ENCODE results near the gene UNKL.

The UNKL gene

DNA sequence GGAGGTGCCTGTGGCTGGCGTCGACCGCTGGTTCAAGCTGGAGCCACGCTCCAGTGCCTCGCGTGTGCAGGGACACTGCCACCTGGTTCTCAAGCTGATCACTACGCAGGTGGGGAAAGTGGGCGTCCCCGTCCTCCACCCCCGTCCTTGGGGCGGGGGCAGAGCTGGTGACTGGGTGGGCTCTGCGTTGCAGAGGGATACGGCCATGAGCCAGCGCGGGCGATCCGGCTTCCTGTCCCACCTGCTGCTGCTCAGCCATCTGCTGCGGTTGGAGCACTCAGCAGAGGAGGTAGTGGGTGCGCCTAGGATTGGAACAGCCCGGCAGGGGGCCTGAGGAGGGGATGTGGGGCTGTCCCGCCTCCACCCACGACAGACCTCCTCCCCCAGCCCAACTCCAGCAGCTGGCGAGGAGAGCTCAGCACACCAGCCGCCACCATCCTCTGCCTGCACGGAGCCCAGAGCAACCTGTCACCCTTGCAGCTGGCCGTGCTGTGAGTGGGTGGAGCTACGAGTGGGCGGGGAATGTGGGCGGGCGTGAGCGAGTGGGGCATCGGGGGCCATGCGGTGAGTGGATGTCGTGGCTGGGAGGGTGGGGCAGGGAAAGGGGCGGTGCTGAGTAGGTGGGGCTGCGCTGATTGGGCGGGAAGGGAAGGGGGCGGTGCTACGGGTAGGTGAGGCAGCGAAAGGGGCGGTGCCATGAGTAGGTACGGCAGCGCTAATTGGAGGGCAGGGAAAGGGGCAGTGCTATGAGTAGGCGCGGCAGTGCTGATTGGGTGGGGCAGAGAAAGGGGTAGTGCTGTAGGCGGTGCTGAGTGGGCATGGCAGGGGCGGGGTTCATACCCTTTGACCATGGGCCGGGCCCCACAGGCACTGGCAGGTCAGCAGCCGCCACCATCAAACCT lies 71.7 kb downstream of the UNKL start:
- Histone ChIP-seq H2AFZ (ENCODE audit: low read length, unreplicated experiment) (no peak overlapping the region), H3K4me3 (ENCODE audit: low read depth, low read length) (no peak overlapping the region), H3K36me3 (ENCODE audit: insufficient read depth, low read length) (no peaks in the 10 kb centered on the region), H3K27me3 (ENCODE audit: insufficient read depth, low read length) (no peaks in the 10 kb centered on the region), H3K79me2 (ENCODE audit: control insufficient read depth, insufficient read depth, low read length, unreplicated experiment) (no peaks in the 10 kb centered on the region), H3K4me1 (ENCODE audit: control insufficient read depth, insufficient read depth, low read length, unreplicated experiment) (no peaks in the 10 kb centered on the region), H3K27ac (ENCODE audit: low read depth, low read length) (no peak overlapping the region)

DNA sequence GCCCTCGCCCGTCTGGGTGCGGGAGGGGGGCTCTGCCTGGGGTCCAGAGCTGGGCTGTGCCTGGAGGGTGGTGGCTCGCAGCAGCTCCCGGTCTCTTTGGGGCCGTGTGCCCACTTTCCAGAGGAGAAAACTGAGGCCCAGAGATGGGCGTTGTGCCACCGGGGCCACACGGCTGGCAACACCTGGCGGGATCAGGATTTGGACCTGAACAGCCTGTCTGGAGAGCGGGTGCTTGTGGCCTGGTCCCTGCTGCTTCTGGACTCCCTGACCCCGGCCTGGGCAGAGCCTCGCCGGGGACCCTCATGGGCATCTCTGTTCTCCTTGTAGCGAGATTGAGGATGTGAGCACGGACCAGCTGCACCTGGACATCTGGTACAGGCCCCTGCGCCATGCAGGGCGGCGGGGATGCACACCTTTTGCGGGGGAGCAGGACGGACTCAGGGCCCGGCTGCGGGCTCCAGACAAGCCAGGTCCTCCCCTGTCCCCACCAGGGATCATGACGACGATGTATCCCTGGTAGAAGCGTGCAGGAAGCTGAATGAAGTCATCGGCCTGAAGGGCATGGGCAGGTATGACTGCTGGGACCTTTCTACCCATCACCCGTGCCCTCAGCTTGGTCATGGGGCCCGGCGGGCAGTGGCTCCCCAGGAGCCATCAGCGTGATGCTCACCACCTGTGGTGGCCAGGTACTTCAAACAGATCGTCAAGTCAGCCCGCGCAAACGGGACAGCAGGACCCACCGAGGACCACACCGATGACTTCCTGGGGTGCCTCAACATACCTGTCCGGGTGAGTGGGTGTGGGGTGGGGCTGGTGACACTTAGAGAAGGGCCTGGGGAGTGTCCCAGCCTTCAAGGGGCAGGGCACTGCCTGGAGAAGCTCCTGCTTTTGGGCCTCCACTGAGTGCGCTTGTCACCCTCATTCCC lies 72.7 kb downstream of the UNKL start:
- Histone ChIP-seq H3K4me3 (ENCODE audit: low read depth, low read length) (no peak overlapping the region), H3K4me1 (ENCODE audit: control insufficient read depth, insufficient read depth, low read length, unreplicated experiment) (no peaks in the 10 kb centered on the region), H3K36me3 (ENCODE audit: insufficient read depth, low read length) (no peaks in the 10 kb centered on the region), H3K27me3 (ENCODE audit: insufficient read depth, low read length) (peaks cover 3% of the 10 kb centered on the region), H3K27ac (ENCODE audit: low read depth, low read length) (no peak overlapping the region), H2AFZ (ENCODE audit: low read length, unreplicated experiment) (no peak overlapping the region), H3K79me2 (ENCODE audit: control insufficient read depth, insufficient read depth, low read length, unreplicated experiment) (no peaks in the 10 kb centered on the region)

DNA sequence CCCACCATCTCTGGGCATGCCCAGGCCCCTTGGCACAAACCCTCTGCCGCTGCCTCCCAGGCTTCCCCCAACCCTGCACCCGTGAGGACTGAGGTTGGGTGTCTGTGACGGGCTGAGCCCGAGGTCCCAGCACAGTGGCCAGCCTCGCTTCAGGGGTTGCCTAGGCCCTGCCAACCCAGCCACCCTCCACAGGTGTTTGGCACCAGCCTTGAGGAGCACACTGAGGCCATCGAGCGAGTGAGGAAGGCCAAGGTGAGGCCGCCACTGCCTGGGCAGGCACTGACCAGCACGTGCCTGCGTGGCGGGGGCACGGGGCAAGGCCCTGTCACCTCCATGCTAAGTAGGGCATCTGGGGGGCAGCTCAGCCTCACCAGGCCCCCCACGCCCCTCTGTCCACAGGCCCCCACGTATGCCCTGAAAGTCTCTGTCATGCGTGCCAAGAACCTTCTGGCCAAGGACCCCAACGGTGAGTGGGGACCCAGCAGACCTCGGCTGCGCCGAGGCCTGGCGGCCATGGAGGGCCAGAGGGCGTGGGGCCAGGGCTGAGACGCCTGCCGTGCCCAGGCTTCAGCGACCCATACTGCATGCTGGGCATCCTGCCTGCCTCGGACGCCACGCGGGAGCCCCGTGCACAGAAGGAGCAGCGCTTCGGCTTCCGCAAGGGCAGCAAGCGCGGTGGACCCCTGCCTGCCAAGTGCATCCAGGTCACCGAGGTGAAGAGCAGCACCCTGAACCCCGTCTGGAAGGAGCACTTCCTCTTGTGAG lies 73.6 kb downstream of the UNKL start:
- Histone ChIP-seq H3K4me1 (ENCODE audit: control insufficient read depth, insufficient read depth, low read length, unreplicated experiment) (no peaks in the 10 kb centered on the region), H2AFZ (ENCODE audit: low read length, unreplicated experiment) (no peak overlapping the region), H3K79me2 (ENCODE audit: control insufficient read depth, insufficient read depth, low read length, unreplicated experiment) (no peaks in the 10 kb centered on the region), H3K4me3 (ENCODE audit: low read depth, low read length) (no peak overlapping the region), H3K36me3 (ENCODE audit: insufficient read depth, low read length) (no peaks in the 10 kb centered on the region), H3K27me3 (ENCODE audit: insufficient read depth, low read length) (peaks cover 12% of the 10 kb centered on the region), H3K27ac (ENCODE audit: low read depth, low read length) (no peak overlapping the region)

DNA sequence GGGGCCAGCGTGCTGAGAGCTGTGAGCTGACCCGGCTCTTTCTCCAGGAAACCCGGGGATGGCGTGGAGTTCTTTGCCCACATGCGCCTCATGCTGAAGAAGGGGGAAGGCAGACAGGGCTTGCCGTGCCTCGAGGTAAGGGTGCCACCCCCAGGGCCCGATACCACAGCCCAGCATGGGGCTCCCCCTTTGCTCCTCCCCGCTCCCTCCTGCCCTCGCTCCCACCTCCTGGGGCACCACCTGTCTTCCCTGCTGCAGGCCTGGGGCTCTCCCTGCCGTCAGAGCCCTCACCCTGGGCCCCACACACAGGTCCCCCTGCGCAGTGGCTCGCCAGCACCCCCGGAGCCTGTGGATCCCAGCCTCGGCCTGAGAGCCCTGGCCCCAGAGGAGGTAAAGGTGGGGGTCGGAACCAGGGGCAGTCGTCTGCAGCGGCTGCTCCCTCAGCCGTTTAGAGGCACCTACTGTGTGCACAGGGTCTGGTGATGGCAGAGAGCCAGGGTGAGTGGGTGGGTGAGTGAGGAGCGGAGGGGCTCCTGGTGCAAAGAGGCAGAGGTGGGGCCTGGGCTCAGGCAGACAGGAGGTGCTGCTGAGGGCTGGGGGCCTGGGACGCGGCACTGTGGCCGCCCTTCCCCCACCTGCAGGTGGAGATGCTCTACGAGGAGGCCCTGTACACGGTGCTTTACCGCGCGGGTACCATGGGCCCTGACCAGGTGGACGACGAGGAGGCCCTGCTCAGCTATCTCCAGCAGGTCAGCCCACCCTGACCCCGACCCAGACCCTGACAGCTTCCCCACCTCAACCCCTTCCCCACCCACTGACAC lies 75.4 kb downstream of the UNKL start:
- Histone ChIP-seq H3K27ac (ENCODE audit: low read depth, low read length) (no peak overlapping the region), H3K4me1 (ENCODE audit: control insufficient read depth, insufficient read depth, low read length, unreplicated experiment) (no peaks in the 10 kb centered on the region), H3K4me3 (ENCODE audit: low read depth, low read length) (no peak overlapping the region), H3K36me3 (ENCODE audit: insufficient read depth, low read length) (no peaks in the 10 kb centered on the region), H3K27me3 (ENCODE audit: insufficient read depth, low read length) (peaks cover 30% of the 10 kb centered on the region), H2AFZ (ENCODE audit: low read length, unreplicated experiment) (no peak overlapping the region), H3K79me2 (ENCODE audit: control insufficient read depth, insufficient read depth, low read length, unreplicated experiment) (no peaks in the 10 kb centered on the region)

DNA sequence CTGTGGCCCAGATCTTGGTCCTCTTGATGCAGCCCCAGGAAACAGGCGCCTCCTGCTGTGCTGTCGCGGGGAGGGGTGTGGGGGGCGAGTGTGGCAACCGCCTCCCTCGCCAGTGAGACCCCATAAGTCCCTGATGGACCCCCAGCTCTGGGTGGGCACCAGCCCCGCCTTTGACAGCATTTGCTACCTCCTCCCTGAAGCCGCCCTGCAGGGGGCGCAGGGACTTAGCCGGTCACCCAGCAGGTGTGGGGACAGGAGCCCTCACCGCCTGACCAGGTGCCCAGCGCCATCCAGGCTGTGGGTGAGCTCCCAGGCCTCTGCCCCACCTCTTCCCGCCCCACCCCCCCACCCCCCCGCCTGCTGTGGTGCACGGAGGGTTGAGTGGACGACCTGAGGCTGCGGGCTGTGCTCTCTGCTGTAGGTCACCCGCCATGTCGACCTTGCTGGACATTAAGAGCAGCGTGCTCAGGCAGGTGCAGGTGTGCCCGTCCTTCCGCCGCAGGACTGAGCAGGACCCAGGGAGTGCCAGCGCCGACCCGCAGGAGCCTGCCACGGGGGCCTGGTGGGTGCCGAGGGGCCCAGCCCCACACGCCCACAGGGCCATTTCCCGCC lies 76.3 kb downstream of the UNKL start:
- H3K36me3 ChIP-seq (ENCODE audit: insufficient read depth, low read length) = no peaks in the 10 kb centered on the region
- no peaks in the 10 kb centered on the region for H3K4me1 ChIP-seq (ENCODE audit: control insufficient read depth, insufficient read depth, low read length, unreplicated experiment)
- H3K4me3 ChIP-seq (ENCODE audit: low read depth, low read length) = no peak overlapping the region
- no peak overlapping the region for H3K27ac ChIP-seq (ENCODE audit: low read depth, low read length)
- H2AFZ ChIP-seq (ENCODE audit: low read length, unreplicated experiment) = no peak overlapping the region
- H3K79me2 ChIP-seq (ENCODE audit: control insufficient read depth, insufficient read depth, low read length, unreplicated experiment) = no peaks in the 10 kb centered on the region
- H3K27me3 ChIP-seq (ENCODE audit: insufficient read depth, low read length) = peaks cover 38% of the 10 kb centered on the region

DNA sequence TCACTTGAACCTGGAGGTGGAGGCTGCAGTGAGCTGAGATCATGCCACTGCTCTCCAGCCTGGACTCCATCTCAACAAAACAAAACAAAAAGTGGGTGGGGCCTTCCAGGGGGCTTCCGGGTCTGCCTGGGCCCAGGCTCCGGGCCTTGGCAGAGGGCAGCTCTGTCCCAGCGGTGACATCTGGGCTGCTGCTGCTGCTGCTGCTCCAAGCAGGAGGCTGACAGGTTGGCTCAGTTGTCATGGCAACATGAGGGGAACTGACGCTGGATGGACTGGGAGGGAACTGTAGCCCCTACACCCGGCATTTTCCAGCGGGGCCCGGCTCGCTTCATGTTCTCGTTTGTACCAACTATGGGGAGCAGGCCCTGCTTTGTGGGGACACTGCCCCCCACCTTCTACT lies 77.0 kb downstream of the UNKL start:
- Histone ChIP-seq H3K36me3 (ENCODE audit: insufficient read depth, low read length) (no peaks in the 10 kb centered on the region), H3K79me2 (ENCODE audit: control insufficient read depth, insufficient read depth, low read length, unreplicated experiment) (no peaks in the 10 kb centered on the region), H3K27me3 (ENCODE audit: insufficient read depth, low read length) (peaks cover 45% of the 10 kb centered on the region), H2AFZ (ENCODE audit: low read length, unreplicated experiment) (no peak overlapping the region), H3K27ac (ENCODE audit: low read depth, low read length) (no peak overlapping the region), H3K4me3 (ENCODE audit: low read depth, low read length) (no peak overlapping the region), H3K4me1 (ENCODE audit: control insufficient read depth, insufficient read depth, low read length, unreplicated experiment) (no peaks in the 10 kb centered on the region)

DNA sequence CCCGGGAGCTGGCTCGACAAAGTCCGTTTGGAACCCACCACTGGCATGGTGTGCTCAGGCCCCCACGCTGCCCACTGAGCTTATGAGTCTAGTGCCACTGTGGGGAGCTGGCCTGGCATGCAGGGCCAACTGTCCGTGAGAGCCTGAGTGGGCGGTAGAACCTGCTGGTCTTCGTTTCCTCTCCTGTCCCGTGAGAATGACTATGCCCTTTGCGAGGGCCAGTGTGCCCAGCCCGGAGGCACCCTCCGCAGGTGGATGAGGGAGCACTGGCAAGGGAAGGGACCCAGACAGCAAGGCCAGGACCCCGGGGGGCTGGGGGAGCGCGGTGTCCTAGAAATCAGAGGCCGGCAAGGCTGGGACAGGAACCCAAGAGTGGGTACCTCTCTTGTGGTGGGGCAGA lies 77.9 kb downstream of the UNKL start:
- Histone ChIP-seq H2AFZ (ENCODE audit: low read length, unreplicated experiment) (no peak overlapping the region), H3K4me1 (ENCODE audit: control insufficient read depth, insufficient read depth, low read length, unreplicated experiment) (peaks cover 7% of the 10 kb centered on the region), H3K27ac (ENCODE audit: low read depth, low read length) (no peak overlapping the region), H3K36me3 (ENCODE audit: insufficient read depth, low read length) (no peaks in the 10 kb centered on the region), H3K4me3 (ENCODE audit: low read depth, low read length) (no peak overlapping the region), H3K79me2 (ENCODE audit: control insufficient read depth, insufficient read depth, low read length, unreplicated experiment) (no peaks in the 10 kb centered on the region), H3K27me3 (ENCODE audit: insufficient read depth, low read length) (peaks cover 52% of the 10 kb centered on the region)

DNA sequence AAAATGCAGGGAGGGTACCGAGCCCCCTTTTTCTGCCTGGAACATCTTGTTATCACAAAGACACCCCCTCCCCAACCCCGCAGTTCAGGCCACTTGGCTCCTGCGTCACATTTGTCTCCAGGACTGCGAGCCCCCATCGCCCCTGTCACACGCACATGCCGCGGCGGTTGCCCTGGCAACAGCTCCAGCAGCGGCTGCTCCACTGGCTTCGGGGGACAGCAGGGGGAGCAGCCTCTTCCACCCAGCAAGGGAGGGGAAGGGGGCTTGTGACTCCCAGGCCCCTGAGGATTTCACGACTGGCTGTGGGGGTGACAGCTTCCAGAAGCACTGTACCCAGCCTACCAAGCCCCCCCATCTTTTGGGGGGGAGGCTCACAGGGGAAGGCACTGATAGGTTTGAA lies 78.5 kb downstream of the UNKL start:
- no peak overlapping the region for H3K27ac ChIP-seq (ENCODE audit: low read depth, low read length)
- no peaks in the 10 kb centered on the region for H3K79me2 ChIP-seq (ENCODE audit: control insufficient read depth, insufficient read depth, low read length, unreplicated experiment)
- H3K4me1 ChIP-seq (ENCODE audit: control insufficient read depth, insufficient read depth, low read length, unreplicated experiment) = peaks cover 11% of the 10 kb centered on the region
- H3K27me3 ChIP-seq (ENCODE audit: insufficient read depth, low read length) = peaks cover 59% of the 10 kb centered on the region
- H3K4me3 ChIP-seq (ENCODE audit: low read depth, low read length) = no peak overlapping the region
- no peaks in the 10 kb centered on the region for H3K36me3 ChIP-seq (ENCODE audit: insufficient read depth, low read length)
- H2AFZ ChIP-seq (ENCODE audit: low read length, unreplicated experiment) = no peak overlapping the region

DNA sequence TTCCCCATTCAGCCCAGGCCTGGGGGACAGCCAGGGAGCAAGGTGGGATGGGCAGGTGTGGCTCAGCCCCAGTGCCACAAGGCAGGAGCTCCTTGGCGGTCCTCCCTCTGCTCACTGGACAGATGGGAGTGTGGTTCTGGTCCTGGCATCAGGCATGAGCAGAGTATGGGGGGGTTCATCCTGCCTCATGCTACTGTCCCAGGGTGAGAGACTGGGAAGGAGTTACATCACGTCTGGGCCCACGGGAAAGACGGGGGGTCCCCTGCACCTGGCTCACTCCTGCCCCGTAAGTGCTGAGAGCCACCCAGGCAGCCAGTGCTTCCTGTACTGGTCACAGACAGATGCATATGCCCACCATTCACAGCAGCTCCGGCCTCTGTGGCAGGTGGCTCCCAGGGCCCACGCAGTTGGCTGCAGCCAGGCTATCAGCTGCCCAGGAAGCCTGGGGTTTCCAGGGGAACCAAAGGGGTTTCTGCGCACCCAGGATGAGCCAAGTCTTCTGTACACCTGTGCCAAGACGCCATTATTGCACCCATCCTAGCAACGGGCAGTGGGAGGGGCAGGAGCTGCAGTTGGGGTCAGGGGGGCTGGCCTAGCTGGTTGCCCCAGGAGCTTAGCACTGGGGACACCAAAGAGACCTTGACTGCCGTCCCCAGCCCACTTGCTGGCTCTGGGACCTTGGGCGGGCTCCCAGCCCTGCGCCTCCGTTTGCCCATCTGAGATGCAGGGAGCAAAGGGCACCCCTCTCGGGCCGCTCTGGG lies 79.1 kb downstream of the UNKL start:
- no peak overlapping the region for H3K27ac ChIP-seq (ENCODE audit: low read depth, low read length)
- no peaks in the 10 kb centered on the region for H3K36me3 ChIP-seq (ENCODE audit: insufficient read depth, low read length)
- H3K4me3 ChIP-seq (ENCODE audit: low read depth, low read length) = no peak overlapping the region
- H3K27me3 ChIP-seq (ENCODE audit: insufficient read depth, low read length) = peaks cover 64% of the 10 kb centered on the region
- H2AFZ ChIP-seq (ENCODE audit: low read length, unreplicated experiment) = no peak overlapping the region
- peaks cover 11% of the 10 kb centered on the region for H3K4me1 ChIP-seq (ENCODE audit: control insufficient read depth, insufficient read depth, low read length, unreplicated experiment)
- no peaks in the 10 kb centered on the region for H3K79me2 ChIP-seq (ENCODE audit: control insufficient read depth, insufficient read depth, low read length, unreplicated experiment)
